HG02678 (cell line): ENCODE measurements around the gene MXD3.
"Not testable (repeated sequence)": the region's sequence is repeated elsewhere in the genome, so short reads cannot be mapped to it uniquely, and the experiment has no call there.

Source experiments
- ATAC-seq: cut with Tn5 transposase; IDR thresholded peaks from one replicate; pipeline ENCODE4 v1.9.1; 2021; ENCODE audit warnings: mild to moderate bottlenecking, moderate library complexity; ENCODE audit not compliant: unreplicated experiment

Gene MXD3

GRCh38 chr5:177344891-177345290, 33.2 kb upstream of the MXD3 start:
- ATAC-seq, result no peak

GRCh38 chr5:177343777-177344176, 32.1 kb upstream of the MXD3 start:
- ATAC-seq, result no peak

DNA sequence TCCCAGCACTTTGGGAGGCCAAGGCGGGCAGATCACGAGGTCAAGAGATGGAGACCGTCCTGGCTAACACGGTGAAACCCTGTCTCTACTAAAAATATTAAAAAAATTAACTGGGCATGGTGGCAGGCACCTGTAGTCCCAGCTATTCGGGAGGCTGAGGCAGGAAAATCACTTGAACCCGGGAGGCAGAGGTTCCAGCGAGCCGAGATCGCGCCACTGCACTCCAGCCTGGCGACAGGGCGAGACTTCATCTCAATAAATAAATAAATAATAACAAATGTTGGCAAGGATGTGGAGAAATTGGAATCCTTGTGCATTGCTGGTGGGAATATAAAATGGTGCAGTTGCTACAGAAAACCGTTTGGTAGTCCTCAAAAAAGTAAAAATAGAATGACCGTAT, 31.3 kb upstream of the MXD3 start:
- not testable (repeated sequence) for ATAC-seq

GRCh38 chr5:177339107-177339638, 27.5 kb upstream of the MXD3 start:
- no peak for ATAC-seq

DNA sequence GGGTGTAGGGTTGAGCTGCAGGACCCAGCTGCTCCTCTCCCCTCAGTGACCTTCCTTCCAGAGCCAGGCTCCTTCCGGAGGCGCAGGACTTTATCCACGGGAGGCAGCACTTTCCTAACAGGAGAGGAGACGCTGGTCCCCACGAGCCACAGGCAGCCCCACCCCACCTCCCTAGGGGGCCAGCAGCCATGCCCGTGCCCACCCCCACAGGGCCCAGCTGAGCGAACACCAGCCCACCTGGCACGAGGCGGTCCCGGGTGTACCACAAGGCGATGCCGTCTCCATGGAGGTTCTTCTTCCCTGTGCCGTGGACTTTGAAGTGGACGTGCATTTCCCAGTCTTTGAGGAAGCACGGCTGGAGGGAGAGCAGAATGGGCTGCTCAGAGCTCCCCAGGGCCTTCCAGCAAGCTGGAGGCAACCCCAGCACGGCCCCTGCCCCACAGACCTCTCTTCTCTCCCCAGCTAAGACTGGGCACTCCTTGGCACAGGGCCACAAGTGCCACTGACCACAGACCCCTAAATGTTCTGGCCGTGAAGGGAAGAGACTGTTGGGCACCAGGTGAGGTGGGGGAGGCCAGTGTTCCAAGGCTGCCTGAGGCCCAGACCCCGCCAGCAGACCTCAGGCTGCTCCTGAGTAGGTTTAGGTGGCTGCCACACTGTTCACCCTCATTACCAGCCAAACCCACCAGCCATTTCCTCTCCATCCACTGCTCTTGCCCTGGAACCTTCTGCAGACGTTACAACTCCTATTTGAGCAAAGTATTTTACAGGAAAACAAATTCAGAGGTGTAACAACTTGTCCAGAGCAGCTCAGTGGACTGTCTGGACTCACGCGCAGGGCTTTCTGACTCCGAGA, 26.8 kb upstream of the MXD3 start:
- ATAC-seq, result no peak

- ATAC-seq, result no peak
Measured at GRCh38 chr5:177336603-177337494, 25.2 kb upstream of the MXD3 start.

DNA sequence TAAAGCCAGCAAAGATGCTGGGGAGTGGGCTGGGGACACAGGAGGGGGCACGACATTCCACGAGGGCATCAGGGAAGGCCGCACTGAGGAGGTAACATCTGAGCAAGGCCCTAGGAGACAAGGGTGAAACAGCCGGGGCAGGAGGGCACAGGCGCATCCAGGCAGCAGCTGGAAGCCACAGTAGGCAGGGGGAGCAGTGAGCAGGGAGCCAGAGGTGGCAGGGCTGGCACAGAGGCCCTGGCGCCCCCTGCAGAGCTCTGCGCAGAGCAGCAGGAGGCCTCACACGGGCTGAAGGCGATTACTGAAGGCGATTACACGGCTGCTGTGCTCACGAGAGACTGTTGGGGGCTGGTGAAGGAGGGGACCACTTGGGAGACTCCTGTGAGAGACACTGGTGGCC, 24.4 kb upstream of the MXD3 start:
- ATAC-seq, result no peak

GRCh38 chr5:177335701-177336065, 24.0 kb upstream of the MXD3 start:
- no peak for ATAC-seq

GRCh38 chr5:177334781-177335700, 23.3 kb upstream of the MXD3 start:
- ATAC-seq, result no peak

GRCh38 chr5:177334155-177334551, 22.5 kb upstream of the MXD3 start:
- no peak for ATAC-seq

GRCh38 chr5:177333420-177334154, 21.9 kb upstream of the MXD3 start:
- no peak for ATAC-seq

GRCh38 chr5:177332896-177333260, 21.2 kb upstream of the MXD3 start:
- ATAC-seq, result no peak

GRCh38 chr5:177332031-177332895, 20.6 kb upstream of the MXD3 start:
- no peak for ATAC-seq

DNA sequence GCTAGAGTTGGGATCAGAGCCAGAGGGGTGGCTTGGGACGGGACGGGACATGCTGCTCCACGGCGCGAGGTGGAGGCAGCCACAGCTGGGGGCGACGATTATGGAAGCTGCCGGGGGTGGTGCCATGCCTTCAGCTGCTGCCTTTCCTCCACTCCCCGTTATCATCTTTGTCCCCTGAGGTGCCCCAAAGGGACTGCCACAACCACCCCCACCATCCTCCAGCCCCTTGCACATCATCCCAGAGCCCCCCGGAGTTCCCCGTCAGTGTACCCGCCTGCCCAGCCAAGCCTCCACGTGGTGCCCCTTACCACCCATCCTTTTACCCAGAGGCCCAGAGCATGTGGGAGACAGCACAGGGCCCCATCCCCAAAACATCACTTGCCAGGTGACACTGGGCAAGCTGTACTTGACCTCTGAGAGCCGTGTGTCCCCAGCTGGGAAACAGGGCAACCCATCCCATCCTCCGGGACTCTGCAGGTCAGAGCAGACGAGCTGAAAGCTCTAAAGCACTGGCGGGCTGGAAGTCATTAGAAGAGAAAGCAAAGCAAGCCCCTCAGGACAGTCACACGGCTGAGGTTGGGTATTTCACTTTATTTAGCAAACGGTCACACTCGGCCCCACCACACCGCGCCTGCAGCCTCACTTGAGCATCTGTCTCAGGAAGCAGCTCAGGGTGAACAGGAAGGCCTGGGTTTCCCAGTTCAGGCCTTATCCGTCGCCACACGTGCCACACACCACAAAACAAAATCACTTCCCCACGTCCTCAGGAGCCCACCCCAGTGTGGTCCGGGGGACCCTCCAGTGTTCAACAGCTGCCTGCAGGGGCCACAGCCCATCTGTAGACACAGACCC, 19.5 kb upstream of the MXD3 start:
- ATAC-seq, result no peak

DNA sequence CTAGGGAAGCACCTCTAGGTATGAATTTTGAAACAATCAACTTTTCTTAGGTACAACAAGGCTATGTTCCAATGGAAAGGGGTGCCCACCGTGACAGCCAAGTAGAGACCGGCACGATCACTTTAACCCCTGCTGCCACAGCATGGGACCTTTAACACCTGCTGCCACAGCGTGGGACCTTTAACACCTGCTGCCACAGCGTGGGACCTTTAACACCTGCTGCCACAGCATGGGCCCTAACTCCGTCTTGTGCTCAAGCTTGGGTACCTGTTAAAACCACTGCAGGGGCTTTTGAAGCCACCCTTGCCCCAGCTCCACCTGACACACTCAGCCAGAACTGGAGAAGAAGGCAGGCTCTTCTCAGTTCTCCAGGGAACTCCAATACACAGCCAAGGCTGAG, 18.2 kb upstream of the MXD3 start:
- no peak for ATAC-seq

- ATAC-seq, result no peak
Measured at GRCh38 chr5:177328545-177329231, 17.0 kb upstream of the MXD3 start.
